HepG2 (cell line): Measurements from ENCODE around the gene CAMK2N2. TPM values are rescaled to one million over a fixed set of nuclear protein-coding genes. Genes with fewer than 3 reads are reported as not detected.

ENCODE experiments used
- PATZ1 ChIP-seq: sonication (generic); formaldehyde crosslinking; IDR thresholded peaks from 2 replicates; pipeline ENCODE4 v1.4.0; 2020; ENCODE audit warnings: missing genetic modification reagents
- PHF21A ChIP-seq: sonication (generic); formaldehyde crosslinking; IDR thresholded peaks from 2 replicates; pipeline ENCODE4 v1.5.0; 2020; ENCODE audit warnings: mild to moderate bottlenecking, missing genetic modification reagents
- PLRG1 ChIP-seq: fragments of 450-650 bp; conservative IDR thresholded peaks from 2 replicates; pipeline ENCODE4 v1.6.1; 2016
- POLR2AphosphoS2 ChIP-seq: IDR thresholded peaks from 2 replicates; pipeline ENCODE4 v1.6.1; 2011; ENCODE audit warnings: low read depth, low read length, improper control_type of control experiment
- SOX6 ChIP-seq, 2 experiments: fragments of 450-650 bp in 1 of 2; sonication (generic) in 1 of 2; formaldehyde crosslinking in 1 of 2; IDR thresholded peaks; 2 replicates each; pipeline versions ENCODE4 v1.4.0 to v1.6.1; 2017 to 2020; ENCODE audit warnings: antibody characterized with exemption in 1 of 2, mild to moderate bottlenecking in 1 of 2, missing genetic modification reagents in 1 of 2
- TAF15 ChIP-seq: fragments of 200-400 bp; formaldehyde crosslinking; IDR thresholded peaks from one replicate; pipeline ENCODE4 v1.6.1; 2018; ENCODE audit warnings: mild to moderate bottlenecking, low read depth, low read length; ENCODE audit not compliant: poor library complexity, severe bottlenecking
- ZBTB10 ChIP-seq: sonication (generic); formaldehyde crosslinking; IDR thresholded peaks from 2 replicates; pipeline ENCODE4 v1.4.0; 2020; ENCODE audit warnings: missing genetic modification reagents, borderline replicate concordance
- ZBTB20 ChIP-seq: sonication (generic); formaldehyde crosslinking; IDR thresholded peaks from 2 replicates; pipeline ENCODE4 v1.8.1; 2023; ENCODE audit warnings: missing genetic modification reagents, low read depth, mild to moderate bottlenecking, borderline replicate concordance
- ZNF143 ChIP-seq: sonication (generic); formaldehyde crosslinking; IDR thresholded peaks from 2 replicates; pipeline ENCODE4 v1.4.0; 2020; ENCODE audit warnings: missing genetic modification reagents
- ZNF441 ChIP-seq: sonication (generic); formaldehyde crosslinking; IDR thresholded peaks from 2 replicates; pipeline ENCODE4 v1.7.0; 2021; ENCODE audit warnings: missing genetic modification reagents, borderline replicate concordance
- ZNF501 ChIP-seq: sonication (generic); formaldehyde crosslinking; IDR thresholded peaks from 2 replicates; pipeline ENCODE4 v1.5.1; 2020; ENCODE audit warnings: mild to moderate bottlenecking, moderate library complexity, missing genetic modification reagents
- ZNF614 ChIP-seq: IDR thresholded peaks from 2 replicates; pipeline ENCODE4 v1.6.1; 2018; ENCODE audit warnings: missing biosample characterization, missing genetic modification reagents, inconsistent platforms, borderline replicate concordance
- polyA plus RNA-seq, 8 experiments: library from polyadenylated mRNA; depleted of rRNA in 3 of 8; stranded (reverse) in 7 of 8; unstranded in 1 of 8; fragments of >200 nt; fragmentation: Illumina TruSeq in 4 of 8; extraction: Trizol in 4 of 8; gene quantifications; 2 replicates each; pipeline versions ENCODE4 v1.2.1 to v1.2.3, GENCODE V29; 2011 to 2016; ENCODE audit warnings: low read depth in 4 of 8, missing spikeins in 1 of 8, mixed read lengths in 1 of 8; ENCODE audit not compliant: insufficient read depth in 1 of 8
- total RNA-seq, 5 experiments: library from RNA; depleted of rRNA; stranded (reverse); fragments of >200 nt; fragmentation: Illumina TruSeq; extraction: Trizol; gene quantifications; 2 replicates each; pipeline ENCODE4 v1.2.3, GENCODE V29; 2016; ENCODE audit warnings: low read depth in 1 of 5
- TF ChIP-seq, protein P1 (sequence below): sonication (generic); formaldehyde crosslinking; IDR thresholded peaks from 2 replicates; pipeline ENCODE4 v1.5.0; 2020; ENCODE audit warnings: missing genetic modification reagents
- TF ChIP-seq, protein P2 (sequence below): sonication (generic); formaldehyde crosslinking; IDR thresholded peaks from 2 replicates; pipeline ENCODE4 v1.4.0; 2020; ENCODE audit warnings: missing genetic modification reagents, borderline replicate concordance
- TF ChIP-seq, protein P3 (sequence below): sonication (generic); formaldehyde crosslinking; IDR thresholded peaks from 2 replicates; pipeline ENCODE4 v1.4.0; 2020; ENCODE audit warnings: mild to moderate bottlenecking, missing genetic modification reagents

The CAMK2N2 gene
- total and polyA plus RNA-seq, 2 of the 13 experiments (the other 11 are each of a cell fraction or from before 2014, with no cell fraction given), result 0.12 to 0.27 TPM

- TF ChIP-seq PATZ1, result peak; percentile 65
- no peak; the same call in 1 of the 2 replicates for TF ChIP-seq ZNF441 (CRISPR knock-in tag)
- no peak for TF ChIP-seq ZNF614 (CRISPR knock-in tag)
- no peak for TF ChIP-seq PHF21A (CRISPR knock-in tag)
- TF ChIP-seq ZBTB20 (CRISPR knock-in tag), result no peak
- no peak for TF ChIP-seq SOX6 (IDR thresholded peaks at IDR 0.05)
- TF ChIP-seq SOX6 (CRISPR knock-in tag; IDR thresholded peaks at IDR 0.05), result peak; percentile 42
- TF ChIP-seq, protein P1, sequence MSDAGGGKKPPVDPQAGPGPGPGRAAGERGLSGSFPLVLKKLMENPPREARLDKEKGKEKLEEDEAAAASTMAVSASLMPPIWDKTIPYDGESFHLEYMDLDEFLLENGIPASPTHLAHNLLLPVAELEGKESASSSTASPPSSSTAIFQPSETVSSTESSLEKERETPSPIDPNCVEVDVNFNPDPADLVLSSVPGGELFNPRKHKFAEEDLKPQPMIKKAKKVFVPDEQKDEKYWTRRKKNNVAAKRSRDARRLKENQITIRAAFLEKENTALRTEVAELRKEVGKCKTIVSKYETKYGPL (CRISPR knock-in tag), result no peak; the same call in 1 of the 2 replicates
- TF ChIP-seq TAF15, result peak; percentile 81
- TF ChIP-seq ZBTB10 (CRISPR knock-in tag), result no peak
- TF ChIP-seq ZNF143 (CRISPR knock-in tag), result peak; percentile 76
- no peak for TF ChIP-seq PLRG1
- peak; percentile 0; the same call in 1 of the 2 replicates for TF ChIP-seq ZNF501 (CRISPR knock-in tag)
- TF ChIP-seq, protein P2, sequence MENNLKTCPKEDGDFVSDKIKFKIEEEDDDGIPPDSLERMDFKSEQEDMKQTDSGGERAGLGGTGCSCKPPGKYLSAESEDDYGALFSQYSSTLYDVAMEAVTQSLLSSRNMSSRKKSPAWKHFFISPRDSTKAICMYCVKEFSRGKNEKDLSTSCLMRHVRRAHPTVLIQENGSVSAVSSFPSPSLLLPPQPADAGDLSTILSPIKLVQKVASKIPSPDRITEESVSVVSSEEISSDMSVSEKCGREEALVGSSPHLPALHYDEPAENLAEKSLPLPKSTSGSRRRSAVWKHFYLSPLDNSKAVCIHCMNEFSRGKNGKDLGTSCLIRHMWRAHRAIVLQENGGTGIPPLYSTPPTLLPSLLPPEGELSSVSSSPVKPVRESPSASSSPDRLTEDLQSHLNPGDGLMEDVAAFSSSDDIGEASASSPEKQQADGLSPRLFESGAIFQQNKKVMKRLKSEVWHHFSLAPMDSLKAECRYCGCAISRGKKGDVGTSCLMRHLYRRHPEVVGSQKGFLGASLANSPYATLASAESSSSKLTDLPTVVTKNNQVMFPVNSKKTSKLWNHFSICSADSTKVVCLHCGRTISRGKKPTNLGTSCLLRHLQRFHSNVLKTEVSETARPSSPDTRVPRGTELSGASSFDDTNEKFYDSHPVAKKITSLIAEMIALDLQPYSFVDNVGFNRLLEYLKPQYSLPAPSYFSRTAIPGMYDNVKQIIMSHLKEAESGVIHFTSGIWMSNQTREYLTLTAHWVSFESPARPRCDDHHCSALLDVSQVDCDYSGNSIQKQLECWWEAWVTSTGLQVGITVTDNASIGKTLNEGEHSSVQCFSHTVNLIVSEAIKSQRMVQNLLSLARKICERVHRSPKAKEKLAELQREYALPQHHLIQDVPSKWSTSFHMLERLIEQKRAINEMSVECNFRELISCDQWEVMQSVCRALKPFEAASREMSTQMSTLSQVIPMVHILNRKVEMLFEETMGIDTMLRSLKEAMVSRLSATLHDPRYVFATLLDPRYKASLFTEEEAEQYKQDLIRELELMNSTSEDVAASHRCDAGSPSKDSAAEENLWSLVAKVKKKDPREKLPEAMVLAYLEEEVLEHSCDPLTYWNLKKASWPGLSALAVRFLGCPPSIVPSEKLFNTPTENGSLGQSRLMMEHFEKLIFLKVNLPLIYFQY (CRISPR knock-in tag), result peak; percentile 99
- TF ChIP-seq POLR2AphosphoS2, result no peak
- TF ChIP-seq, protein P3, sequence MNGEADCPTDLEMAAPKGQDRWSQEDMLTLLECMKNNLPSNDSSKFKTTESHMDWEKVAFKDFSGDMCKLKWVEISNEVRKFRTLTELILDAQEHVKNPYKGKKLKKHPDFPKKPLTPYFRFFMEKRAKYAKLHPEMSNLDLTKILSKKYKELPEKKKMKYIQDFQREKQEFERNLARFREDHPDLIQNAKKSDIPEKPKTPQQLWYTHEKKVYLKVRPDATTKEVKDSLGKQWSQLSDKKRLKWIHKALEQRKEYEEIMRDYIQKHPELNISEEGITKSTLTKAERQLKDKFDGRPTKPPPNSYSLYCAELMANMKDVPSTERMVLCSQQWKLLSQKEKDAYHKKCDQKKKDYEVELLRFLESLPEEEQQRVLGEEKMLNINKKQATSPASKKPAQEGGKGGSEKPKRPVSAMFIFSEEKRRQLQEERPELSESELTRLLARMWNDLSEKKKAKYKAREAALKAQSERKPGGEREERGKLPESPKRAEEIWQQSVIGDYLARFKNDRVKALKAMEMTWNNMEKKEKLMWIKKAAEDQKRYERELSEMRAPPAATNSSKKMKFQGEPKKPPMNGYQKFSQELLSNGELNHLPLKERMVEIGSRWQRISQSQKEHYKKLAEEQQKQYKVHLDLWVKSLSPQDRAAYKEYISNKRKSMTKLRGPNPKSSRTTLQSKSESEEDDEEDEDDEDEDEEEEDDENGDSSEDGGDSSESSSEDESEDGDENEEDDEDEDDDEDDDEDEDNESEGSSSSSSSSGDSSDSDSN (CRISPR knock-in tag), result no peak; the same call in 1 of the 2 replicates
Observed at GRCh38 chr3:184248454-184249411, 12.6 kb downstream of the CAMK2N2 start, which contains the start of gene ALG3 (continued).
